GM12874 (cell line): ENCODE results near the gene DNAAF1.

Experiments
- TF ChIP-seq, protein P1 (sequence below): IDR thresholded peaks from 2 replicates; pipeline ENCODE4 v1.5.1; 2011; ENCODE audit warnings: low read depth, mild to moderate bottlenecking, control low read depth, low read length, moderate library complexity; ENCODE audit not compliant: insufficient read depth

Gene DNAAF1

DNA sequence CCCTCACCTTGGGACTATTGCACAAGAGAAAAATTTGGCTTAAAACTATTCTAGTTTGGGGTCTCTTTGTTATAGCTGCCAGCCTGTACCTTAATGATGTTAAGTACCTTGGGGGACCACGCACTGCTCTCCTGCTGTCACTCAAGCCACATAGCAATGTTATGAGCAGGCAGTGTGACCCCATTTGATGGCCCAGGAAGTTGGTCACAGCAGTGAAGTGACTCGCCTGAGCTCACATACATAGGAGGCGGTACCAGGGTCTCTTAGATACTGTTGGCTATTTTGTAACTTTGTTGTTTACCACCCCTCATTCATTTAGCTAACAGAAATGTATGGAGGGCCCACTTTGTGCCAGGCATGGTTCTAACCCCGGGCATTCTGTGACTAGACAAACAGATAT lies 78.3 kb downstream of the DNAAF1 start:
- TF ChIP-seq, protein P1, sequence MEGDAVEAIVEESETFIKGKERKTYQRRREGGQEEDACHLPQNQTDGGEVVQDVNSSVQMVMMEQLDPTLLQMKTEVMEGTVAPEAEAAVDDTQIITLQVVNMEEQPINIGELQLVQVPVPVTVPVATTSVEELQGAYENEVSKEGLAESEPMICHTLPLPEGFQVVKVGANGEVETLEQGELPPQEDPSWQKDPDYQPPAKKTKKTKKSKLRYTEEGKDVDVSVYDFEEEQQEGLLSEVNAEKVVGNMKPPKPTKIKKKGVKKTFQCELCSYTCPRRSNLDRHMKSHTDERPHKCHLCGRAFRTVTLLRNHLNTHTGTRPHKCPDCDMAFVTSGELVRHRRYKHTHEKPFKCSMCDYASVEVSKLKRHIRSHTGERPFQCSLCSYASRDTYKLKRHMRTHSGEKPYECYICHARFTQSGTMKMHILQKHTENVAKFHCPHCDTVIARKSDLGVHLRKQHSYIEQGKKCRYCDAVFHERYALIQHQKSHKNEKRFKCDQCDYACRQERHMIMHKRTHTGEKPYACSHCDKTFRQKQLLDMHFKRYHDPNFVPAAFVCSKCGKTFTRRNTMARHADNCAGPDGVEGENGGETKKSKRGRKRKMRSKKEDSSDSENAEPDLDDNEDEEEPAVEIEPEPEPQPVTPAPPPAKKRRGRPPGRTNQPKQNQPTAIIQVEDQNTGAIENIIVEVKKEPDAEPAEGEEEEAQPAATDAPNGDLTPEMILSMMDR = no peak

DNA sequence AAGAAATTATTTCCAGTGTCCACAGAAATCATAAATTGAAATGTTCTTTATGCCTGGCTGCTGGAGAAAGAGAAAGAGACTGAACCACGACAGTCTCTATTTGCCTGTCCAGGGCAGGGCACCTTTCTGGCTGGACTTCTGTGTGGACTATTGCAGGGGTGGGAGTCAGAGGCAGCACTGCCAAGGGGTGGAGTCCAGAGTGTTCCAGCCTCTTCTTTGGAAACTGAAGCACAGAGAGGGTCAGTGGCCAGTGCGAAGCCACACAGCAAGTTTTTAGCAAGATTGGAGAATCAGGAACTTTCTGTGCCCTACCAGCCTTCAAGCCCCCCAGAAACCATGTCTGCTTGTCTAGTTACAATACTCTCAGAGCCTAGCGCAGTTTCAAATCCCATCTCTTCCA lies 79.4 kb downstream of the DNAAF1 start:
- TF ChIP-seq, protein P1 = no peak

DNA sequence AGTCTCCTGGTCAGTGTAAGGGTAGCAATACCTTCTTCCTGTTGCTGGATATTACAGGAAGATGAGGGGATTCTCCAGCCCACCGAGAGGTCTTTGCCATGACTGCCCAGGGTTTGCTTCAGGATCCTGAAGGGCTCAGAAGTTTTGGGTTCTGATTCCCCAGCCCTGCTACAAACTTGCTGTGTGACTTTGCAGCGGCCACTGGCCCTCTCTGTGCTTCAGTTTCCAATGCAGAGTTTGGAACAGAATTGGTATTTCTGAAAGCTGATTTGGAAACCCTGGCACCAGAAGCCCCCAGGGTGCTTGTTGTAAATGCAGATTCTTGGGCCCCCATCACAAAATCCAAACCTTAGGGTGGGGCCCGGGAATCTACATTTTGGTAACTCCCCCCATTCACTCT lies 80.0 kb downstream of the DNAAF1 start:
- TF ChIP-seq, protein P1 = no peak

DNA sequence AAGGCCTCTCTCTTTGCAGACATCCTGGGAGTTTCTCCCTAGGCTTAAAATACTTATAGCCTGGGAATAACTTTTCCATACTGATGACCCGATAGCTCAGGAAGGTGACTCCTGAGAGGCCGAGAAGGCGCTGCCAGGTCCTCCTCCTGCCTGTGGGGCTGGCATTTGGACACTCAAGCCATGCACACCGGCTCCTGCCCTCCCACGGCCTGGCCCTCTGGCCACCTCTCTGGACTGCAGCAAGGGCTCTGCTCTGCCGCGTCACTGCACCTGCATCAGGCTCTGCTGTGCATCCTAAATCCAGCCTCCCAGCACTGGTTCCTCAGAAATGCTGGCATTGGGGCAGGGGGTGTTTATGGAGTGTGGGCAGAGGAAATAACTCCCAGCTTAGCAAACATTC lies 80.5 kb downstream of the DNAAF1 start:
- TF ChIP-seq, protein P1 = no peak

DNA sequence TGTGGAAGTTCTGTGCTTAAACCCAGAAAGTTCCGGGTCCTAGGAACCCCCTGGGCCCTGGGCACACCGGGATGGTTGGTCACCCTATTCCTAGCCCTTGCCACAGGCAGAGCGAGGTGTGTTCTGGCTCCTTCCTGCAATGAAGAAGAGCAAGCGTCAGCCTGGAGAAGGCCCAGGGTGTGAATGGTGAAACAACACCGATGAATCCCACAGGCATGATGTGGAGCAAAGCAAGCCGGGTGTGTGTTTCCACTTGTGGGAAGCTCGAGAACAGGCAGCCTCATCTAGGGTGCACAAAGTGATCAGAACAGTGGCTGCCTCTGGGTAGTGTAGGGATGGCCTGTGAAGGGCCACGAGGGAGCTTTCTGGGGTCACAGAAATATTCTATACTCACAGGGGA lies 80.9 kb downstream of the DNAAF1 start:
- TF ChIP-seq, protein P1 = no peak
